GM19372 (cell line): ENCODE results near the gene KRT31.
"Not testable (repeated sequence)": the region's sequence is repeated elsewhere in the genome, so short reads cannot be mapped to it uniquely, and the experiment has no call there.

Experiments used
- ATAC-seq: cut with Tn5 transposase; IDR thresholded peaks from one replicate; pipeline ENCODE4 v1.9.1; 2021; ENCODE audit warnings: mild to moderate bottlenecking, low read depth, moderate library complexity; ENCODE audit not compliant: unreplicated experiment

KRT31 gene

DNA sequence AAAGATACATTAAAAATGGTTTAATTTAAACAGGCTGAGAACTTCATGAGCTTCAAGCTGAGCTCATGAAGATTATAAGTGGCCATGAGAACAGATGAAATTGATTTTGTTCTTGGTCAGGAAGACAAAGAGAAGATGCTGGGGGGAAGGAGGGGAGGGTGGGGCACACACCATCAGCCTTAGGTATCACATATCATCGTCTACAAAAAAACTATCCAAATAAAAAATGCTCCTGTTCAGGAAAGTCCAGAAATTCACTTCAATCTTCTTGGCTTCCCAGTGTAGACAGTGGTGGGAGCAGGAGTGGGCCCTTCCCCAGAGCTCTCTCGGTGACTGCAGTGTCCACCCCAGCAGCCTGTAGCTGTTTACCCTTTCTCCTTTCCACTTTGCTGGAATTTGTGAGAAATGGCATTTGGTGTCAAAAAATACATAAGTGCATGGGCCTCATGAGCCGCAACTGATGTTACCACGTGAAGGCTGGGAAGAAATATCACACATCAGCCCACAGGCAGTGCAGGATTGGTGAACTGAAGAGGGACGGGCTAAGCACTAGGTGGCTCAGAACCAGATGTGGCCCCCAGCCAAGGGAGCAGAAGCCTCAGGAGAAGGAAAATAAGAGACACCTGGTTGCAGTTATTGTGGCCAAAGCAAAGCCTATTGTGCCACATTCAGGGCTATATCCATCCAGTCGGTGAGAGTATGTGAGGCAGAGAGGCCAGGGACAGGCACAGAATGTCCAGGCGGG, 20.9 kb upstream of the KRT31 start:
- no peak for ATAC-seq

DNA sequence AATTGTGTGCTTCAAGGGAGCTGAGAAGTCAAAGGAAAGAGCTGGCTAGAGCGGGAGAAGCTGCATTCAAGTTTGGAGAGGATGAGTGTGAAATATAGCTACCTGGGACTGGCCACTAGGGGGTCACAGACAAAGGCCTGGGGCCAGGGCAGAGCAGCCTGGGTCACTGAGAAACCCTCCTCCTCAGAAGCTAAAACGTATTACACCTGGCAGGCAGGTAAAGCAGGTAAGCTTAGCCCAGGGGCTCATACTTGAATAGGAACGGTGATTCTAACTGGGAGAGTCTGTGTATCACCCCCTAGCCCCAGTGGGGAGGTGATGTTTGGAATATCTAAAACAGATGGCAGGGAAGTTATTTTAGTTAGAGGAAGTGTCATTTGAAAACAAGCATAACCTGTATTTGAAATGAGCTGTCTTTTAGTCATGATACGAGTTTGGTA, 20.2 kb upstream of the KRT31 start:
- no peak for ATAC-seq

DNA sequence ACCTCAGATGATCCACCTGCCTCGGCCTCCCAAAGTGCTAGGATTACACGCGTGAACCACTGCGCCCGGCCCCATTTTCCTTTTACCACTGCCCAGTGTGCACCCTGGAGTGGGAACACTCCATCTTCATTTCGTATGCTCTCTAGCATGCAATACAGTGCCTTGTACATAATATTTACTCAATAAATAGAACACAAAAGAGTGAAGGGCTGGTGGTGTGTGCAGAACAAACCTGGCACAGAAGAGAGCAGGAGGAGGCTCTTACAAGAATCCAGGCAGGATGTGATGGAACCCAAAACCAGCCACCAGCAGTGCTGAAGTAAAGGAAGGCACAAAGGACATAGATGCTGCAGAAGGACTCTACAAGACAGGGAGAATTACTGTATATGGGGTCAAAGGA, 19.7 kb upstream of the KRT31 start:
- no peak for ATAC-seq

DNA sequence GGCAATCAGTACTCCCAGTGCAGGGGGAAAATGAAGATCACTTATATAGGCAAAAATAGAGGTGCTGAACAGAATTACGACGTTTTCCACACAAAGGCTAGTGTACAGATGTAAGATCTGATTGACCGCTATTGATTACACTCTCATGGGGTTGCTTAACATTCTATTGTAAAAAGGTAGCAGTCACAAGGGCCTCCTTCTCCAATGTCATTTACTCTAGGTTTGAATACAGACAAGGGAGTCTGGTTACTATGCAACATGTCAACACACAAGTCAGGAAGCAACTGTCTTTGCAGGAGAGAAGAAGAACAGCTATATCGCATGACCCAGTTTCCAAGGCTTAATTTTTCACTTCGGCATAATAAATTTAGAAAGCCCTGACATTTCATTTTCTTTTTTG, 19.1 kb upstream of the KRT31 start:
- no peak for ATAC-seq

DNA sequence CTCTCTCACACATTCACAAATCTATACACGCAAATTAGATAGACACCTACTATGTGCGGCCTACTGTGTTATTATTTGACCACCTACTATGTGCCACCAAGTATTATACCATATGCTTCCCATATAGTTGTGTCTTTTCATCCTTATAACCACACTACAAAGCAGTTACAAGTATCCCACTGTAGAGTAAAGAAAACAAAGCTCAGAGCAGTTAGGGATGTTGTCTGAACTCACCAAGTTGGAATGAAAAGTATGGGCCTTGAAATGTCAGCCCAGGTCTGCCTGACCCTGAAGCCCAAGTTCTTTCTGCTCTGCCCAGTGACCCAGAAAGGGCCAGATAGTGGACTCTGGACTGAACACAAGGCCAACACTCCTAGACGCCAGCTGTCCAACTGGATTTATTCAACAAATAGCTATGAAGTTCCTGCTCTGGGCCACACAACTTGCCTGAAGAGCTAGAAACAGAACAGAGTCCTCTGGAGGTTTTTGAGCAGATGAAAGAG, 18.5 kb upstream of the KRT31 start:
- ATAC-seq: no peak

DNA sequence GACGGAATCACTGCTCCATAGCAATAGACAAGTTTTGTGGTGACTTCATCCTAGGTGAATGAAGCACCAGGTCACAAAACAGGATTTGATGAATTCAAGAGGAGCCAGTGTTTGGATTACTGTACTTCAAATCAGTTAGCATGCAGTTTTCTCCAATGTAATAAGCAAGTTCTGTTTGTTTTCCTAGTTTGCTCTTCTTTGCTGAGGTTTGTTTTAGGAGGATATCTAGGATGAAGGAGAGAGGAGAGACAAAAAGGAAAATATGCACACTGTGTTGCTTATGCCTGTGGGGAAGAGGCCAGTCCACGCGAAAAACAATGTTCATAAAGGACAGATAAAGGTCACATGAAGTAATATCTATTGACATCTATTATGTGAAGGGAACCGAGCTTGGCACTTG, 18.0 kb upstream of the KRT31 start:
- ATAC-seq: no peak

DNA sequence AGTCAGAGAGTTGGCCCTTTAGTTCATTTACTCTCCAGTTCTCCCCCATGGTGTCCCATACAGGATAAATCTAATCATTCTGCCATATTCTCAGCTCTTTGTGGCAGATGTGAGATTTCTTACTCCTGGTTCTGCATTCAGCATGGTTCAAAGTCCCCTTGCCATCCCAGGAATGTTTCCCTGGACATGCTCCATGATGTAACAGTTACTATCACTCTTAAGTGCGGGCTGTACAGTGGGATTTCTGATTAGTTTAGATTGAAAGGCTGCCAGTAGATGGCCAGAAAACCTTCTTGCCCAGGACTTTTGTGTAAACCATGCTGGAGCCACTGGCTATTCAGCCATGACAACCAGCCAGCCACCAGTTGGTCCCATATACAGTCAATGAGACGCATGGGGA, 16.6 kb upstream of the KRT31 start:
- ATAC-seq: no peak

DNA sequence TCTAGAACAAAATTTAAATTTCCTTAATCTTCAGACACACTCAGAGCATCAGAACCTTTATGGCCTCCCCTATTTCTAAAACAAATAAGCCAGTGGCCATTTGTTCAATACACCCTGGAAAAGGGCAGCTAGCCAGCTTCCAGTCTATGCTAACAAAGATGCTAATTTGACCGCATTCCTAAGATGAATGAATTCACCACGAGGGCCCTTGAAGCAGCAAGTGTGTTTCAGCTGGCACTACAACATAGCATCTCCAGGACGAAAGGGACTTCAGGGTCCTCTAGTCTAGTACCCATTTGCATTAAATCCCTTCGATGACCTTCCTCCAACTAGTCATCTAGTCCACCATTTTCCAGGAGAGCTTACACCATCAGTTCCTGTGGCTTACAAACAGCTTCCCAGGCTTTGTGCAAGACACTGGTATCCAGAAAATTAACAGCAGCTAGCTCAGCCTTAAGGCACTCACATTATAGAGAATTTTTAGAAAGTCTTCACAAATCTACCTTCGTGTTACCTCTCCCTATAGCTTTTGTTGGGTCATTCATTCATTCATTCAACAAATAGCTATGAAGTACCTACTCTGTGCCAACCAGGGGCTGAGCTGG, 16.0 kb upstream of the KRT31 start:
- no peak for ATAC-seq

DNA sequence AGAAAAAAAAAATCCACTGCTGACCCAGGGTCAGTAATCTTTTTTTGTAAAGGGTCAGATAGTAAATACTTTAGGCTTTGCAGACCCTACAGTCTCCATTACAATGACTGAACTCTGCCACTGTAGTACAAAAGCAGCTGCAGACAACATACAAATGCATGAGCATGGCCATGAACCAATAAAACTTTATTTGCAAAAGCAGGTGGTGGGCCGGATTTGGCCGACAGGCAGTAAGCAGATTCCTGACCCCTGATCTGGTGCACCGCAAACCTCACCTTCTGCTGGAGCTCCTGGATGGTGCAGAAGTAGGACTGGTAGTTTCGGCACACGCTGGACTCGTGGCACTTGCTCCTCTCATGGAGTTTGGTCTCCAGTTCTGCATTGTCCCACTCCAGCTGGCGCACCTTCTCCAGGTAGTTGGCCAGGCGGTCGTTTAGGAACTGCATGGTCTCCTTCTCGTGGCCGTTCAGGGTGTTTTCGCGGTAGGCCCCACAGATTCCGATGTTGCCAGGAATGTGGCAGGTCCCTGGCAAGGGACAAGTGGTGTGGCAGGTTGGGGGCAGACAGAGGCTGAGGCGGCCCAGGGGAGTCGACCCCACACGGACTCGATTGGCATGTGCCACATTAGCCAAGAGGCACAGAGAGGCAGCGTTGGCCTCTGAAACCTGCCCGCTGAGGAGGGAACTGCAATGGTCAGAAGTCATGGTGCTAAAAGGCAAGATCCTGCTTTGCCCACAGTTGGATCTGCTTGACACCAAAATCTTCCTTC, 13.8 kb upstream of the KRT31 start:
- ATAC-seq: no peak

DNA sequence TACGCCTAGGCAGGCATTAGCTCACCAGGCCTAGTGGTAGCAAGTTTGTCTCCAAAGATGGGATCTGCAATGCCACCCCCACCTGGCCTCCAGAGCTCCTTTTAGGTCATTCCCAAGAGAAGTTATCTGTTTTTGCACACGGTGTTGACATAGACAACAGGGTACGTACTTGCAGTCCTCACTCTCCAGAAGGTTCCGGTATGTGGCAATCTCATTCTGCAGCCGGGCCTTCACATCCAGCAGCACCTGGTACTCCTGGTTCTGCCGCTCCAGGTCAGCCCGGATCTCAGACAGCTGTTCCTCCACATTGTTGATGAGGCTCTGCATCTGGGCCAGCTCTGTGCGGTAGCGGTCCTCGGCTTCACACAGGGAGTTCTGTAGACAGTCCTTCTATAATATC, 9.8 kb upstream of the KRT31 start:
- no peak for ATAC-seq

DNA sequence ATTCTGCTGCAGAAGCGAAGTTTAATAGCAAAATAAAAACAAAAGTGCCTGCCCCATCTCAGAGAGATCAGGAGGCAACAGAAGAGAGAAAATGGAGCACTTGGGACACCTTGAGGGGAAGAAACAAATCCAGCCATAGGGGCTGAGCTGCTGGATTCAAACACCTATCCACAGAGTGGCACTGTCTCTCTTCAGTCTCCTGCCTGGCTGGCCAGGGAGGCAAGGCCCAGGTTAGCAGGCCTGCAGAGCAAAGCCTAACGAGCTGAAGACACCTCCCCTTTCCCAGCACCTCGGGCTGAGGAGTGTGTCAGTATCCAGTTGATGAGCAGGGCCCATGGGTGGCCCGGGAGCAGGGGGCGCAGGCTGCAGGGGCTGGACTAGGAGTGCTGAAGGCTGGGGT, 8.8 kb upstream of the KRT31 start:
- no peak for ATAC-seq

DNA sequence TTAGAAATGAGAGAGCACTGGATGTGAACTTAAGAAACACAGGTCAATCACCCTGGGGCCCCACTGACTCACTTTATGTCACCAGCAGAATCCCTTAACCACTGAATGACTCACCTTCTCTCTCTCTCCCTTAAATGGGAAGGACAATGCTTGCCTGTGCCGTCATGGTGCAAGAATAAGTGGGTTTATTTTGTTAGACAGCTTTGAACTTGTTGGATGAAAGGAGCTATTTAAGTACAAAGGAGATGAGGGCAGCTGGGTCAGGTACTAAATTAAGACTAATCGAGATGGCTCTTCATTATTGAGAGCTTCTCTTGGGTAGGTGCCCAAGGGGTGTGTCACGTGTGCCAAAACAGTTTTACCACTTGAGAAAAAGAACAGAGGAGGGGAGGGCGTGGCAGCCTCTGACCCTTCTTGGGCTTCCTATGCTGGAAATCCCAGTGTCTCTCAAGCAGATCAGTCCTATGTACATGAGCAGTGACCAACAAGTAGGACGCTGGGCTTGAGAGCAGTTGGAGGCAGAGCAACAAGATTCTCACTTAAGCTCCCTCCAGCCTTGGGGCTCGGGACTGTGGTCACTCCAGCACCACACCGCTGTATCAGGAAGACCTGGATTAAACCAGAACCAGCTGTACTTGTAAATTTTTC, 6.7 kb upstream of the KRT31 start:
- no peak for ATAC-seq

DNA sequence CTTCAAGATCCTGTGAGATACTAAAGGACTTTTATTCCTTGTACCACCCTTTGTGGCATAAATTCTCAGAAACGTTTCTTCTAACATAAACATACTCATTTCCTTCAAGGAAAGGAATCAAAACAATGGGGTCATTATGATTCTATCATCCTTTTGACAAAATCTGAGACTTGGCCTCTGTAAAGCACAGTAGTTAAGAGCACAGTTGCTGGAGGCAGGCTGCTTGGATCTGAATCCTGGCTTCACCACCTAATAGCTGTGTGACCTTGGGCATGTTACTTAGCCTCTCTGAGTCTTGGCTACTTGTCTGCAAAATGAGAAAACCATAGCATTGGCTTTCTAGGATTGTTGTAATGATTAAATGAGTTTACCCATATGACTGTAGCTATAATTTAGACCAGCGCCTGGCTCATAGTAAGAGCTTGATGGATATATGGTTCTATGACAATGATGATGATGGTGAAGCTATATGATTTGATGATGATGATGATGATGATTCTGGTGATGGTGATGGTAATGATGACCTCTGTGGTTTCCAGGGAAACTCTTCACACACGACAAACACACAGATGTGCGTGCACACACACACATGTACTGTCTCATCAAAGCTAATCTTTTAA, 6.1 kb upstream of the KRT31 start:
- ATAC-seq: no peak

DNA sequence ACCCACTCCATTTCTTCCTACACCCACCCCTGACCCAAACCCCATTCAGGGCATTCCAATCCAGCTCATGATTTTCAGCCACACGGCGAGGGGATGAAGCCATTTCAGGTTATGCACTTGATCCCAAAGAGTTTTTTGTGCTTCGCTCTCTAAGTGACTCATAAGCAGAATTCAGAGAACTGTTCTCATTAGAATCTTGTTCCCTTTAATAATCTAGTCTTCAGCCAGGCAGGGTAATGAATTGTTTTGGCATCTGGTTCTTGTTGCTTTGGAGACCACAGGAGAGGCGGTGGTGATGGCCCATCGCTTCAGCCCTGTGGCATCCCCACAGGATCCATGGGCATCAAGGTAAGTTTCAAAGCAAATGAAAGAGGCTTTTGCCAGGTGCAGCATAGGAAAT, 4.8 kb upstream of the KRT31 start:
- ATAC-seq: no peak

DNA sequence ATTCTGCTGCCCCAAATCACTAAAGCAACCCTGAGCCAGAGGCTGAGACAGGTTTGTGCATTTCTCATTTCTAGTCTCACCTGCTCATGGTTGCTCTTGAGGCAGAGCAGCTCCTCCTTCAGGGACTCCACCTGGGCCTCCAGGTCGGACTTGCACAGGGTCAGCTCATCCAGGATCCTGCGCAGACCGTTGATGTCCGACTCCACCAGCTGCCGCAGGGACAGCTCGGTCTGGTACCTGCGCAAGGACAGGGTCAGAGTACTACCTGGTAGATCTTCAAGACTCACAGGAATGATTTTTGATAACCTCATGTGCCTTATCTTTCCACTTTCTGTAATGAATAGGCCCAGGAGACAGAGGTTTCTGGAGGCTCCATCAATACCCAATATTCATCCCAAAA, 1.1 kb downstream of the KRT31 start:
- ATAC-seq: no peak

DNA sequence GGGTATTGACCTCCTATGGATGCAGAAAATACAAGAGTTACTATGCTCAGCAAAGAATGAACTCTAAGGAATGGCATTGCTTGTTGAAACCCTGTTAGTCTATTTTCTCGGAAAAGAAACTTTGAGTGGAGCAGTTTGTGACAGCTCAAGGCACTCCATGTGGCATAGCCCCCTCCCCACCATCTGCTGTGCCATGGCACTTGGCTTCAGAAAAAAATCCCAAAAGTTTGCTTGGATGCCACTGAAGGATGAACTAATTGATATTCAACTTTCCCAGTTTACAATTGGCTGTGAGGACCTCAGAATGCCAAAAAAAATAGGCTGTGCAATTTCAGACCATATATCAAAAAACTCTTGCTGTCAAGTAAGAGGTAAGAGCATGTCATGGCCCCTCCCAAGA, 1.8 kb downstream of the KRT31 start:
- no peak for ATAC-seq

DNA sequence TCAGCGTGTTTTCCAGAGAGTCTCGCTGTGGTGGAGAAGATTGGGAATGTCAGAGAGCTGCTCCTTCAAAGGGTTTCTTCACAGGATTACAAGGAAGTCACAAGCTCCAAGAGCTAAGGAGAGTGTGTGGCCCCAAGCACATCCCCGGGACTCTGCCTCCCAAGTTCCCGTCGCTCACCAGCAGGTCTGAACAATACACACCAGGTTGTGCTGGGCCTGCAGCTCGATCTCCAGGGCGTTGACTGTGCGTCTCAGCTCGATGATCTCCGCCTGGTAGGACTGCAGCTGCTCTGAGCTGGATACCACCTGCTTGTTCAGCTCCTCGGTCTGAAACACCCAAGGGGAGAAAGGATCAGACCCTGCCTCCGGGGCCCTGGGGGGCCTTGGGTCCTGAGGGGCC, 2.4 kb downstream of the KRT31 start:
- not testable (repeated sequence) for ATAC-seq

DNA sequence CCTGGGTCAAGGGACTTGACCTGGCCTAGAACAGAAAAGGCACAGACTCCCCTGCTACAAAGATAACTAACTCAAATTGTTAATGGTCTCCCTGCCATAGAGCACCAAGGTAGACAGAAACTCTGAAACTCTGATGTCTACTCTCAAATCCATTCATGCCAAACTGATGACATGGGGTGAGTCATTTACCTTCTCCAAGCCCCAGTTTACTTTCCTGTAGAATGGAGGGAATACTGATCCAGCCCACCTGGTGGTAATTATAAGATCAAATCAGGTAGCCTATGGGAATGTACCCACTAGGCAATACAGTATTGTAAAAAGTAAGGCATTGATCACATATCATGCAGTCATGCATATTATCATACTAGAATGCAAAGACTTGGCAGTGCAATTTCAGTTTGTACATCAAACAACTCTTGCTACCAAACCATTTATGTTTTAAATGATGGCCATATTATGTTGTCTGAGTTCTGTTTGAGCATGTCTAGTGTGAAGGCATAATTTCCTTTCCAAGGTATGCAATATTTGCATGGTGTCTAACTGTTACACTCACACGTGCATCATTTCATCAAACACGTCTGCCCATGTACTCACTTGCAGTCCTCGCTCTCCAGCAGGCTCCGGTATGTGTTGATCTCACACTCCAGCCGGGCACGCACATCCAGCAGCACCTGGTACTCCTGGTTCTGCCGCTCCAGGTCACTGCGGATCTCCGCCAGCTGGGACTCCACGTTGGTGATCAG, 3.0 kb downstream of the KRT31 start:
- ATAC-seq: no peak

DNA sequence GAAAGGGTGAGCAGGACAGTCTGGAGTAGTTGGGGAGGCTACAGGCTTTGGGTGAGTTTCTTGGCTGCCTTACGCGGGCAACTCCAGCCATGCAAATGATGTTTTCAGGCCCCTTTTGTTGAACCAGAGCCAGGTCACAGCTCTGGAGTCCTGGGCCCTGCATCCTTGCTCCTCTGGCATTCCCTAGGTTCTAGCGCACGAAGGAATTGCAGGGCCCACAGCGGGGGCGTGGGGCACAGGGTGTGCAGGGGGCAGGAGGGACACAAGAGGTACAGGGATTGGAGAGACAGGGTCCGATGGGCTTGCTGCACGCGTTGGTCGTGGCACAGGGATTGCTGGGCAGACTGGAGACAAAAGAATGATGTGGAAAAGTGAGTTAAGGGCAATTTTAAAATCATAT, 3.6 kb downstream of the KRT31 start:
- no peak for ATAC-seq

DNA sequence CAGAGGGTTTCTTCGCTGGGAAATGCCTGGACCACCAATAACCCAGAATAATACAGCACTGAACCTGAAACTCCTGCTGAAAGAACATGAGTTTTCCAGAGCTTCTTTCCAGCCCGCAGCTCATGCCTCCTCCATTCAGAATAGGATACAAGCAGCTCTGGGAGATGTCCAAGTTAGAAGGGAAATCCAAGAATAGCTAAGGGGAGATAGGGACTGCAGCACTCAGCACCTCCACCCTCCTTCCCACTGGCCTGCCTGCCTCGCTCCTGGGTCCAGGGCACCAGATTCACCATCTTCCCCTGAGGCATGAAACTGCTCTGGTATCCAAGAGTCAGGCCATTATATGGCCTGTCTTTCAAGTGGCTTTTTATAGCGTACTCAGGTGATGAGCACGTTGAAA, 4.1 kb downstream of the KRT31 start:
- ATAC-seq: no peak
